CD4-positive, alpha-beta T cell treated with Interleukin-15 for 1 hour (primary cell): Measurements from ENCODE around the gene EIF6.

Experiments used
- DNase-seq: peaks from one replicate; pipeline ENCODE4 v3.0.0-alpha.2; 2020

EIF6 gene

GRCh38 chr20:35293303-35294292 is 9.0 kb upstream of the EIF6 start:
- DNase-seq, result no peak

DNA sequence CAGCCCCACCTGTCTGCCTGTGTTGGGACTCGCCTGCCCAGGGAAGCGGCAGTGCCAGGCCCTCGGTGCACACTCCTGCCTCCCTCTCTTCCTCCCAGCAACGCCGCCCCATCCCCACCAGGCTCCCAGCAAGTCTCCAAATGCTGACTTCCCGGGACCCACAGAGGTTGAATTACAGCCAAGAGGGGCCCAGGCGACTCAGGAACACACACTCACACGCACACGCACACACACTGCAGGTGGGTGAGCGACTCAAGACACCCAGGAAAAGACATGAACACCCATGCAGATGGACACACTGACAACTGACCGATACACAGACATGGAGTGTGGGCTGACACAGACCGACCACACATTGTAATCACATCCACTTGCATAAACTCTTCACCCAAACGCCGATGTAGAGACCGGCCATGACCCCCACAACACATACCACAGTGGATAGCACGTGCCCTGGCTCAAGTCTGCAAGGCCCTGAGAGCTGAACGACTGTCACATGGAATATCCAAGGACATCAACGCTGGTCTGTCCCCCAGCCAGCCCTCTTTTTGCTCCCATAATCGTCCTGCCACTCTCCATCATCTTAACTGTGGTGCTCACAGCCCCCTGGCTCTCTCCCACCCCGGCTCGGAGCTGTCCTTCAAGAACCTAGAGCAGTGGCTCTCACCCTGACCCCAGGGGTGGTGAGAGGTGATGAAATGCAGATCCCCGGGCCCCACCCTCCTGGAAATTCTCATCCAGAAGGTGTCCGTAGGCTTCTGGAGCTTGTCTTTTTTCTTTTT is 8.1 kb upstream of the EIF6 start:
- DNase-seq, result no peak

- no peak for DNase-seq
Observed at GRCh38 chr20:35291654-35292503, 7.3 kb upstream of the EIF6 start, which contains the start of gene FAM83C. TSS of gene FAM83C (minus strand) at chr20:35292425. CDS start at chr20:35292304, 121 bp downstream.

DNA sequence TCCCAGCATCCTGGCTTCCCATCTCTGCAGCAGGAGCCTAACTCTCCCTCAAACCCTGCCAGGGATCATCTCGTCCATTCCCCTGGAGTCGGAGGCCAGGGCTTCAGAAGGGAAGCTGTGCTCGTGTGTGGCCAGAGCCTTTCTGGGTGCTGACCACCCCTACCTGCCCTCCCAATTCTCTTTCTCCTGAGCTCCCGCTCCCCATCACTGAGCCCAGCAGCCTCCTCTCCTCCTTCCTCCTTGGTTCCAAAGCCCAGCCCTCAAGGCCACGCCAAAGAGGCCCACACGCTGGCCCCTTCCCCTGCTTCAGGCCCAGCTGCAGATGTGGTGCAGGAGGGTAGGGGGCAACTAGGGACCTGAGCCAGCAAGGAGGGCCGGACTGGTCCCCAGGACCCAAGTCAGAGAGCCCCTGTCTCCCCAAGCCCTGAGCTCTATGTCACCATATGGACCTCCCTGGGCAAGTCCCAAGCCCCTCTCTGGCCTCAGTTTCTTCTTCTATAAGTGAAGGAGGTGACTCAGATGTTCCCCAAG is 6.4 kb upstream of the EIF6 start:
- DNase-seq, result no peak

DNA sequence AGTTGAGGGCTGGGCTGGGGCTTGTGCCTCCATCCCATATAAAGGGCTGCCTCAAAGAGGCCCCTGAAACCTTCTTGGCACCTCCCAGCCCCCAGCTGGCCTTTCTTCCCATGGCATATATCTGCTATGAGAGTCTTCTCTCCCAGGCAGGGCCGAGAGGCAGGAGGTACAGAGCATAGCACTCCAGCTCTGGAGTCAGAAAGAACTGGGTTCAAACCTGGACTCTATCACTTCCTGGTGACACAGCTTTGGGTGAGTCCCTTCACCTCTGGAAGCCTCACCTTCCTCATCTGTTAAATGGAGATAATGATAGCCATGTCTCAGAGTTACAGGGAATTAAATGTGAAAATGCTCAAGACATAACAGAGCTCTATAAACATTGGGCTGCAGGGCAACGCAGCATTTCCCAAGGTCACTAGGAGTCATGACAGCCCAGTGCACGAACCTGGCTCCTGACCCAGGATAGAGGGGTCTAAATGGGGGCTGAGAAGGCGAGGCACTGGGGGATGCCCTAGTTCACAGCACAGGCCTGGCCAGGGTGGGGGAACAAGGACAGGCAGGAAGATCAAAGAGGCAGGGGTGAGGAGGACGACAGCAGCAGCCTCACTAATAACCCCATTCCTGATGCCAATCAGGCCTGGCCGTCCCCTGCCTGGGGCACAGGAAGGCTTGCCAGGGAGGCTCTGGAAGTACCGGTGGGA is 5.8 kb upstream of the EIF6 start:
- DNase-seq, result no peak

- DNase-seq, result no peak
Observed at GRCh38 chr20:35288325-35289060, 3.9 kb upstream of the EIF6 start.

GRCh38 chr20:35287509-35288324 is 3.1 kb upstream of the EIF6 start:
- DNase-seq, result no peak

DNA sequence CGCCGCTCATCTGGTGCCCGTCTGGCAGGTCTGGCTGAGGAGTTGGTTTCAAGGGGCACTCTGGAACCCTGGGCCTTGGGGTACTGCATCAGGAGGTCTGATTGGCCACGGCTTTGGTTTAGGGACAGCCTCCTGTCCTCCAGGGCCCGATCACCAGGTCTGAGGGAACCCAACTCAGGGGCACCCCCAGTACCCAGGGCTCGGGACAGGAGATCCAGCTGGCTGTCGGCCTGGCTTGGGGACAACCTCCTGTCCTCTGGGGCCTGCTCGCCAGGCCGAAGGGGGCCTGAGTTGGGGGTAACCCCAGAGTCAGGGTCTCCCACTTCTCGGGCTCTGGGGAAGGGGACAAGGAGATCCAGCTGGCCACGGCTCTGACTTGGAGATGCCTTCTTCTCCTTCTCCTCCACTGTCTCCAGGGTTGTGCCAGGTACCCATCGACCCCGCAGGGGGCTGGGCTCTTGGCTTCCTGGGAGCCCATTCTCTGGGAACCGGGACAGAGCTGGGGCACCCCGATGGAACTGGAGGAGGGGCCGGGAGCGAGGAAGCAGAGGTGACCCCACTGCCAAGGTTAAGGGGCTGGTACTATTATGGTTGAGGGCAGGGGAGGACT is 2.4 kb upstream of the EIF6 start:
- no peak for DNase-seq

DNA sequence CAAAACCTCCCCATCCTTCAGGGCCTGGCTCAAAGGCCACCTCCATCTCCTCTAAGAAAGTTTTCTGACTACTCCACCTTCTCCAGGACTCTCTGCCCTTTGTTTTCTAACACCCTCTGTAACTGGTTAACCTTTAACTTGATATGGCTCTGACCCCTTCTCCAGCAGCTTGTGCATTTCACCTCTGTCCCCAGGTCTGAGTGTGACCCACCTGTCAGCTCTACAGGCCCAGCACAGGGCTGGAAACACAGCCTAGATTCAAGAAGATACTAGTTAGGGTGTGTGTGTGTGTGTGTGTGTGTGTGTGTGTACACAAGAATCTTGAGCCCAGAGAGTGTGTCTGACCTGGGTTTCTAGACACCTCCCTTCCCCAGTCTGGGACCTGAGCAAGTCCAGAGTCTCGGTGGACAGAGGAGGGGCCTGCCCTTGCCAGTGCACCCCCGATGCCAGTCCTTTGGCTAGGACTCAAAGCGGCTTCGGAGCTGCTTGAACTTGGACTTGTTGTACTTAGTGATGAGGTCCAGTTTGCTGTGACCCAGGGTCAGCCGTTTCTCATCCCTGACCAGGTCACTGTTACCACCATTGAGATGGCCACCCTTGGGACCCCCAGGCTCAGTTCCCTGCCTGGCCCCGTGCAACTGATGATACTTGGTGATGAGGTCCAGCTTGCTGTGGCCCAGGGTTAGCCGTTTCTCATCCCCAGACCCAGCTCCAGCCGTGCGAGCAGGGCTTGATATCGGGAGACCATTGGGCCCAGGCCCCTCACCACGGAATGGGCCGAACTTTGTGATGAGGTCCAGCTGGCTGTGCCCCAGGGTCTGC is 1.7 kb upstream of the EIF6 start:
- DNase-seq, result no peak

GRCh38 chr20:35285806-35286076 is 1.2 kb upstream of the EIF6 start:
- no peak for DNase-seq

- DNase-seq, result no peak
Observed at GRCh38 chr20:35284992-35285805, 627 bp upstream of the EIF6 start.

- DNase-seq, result peak; percentile 24
Observed at GRCh38 chr20:35283441-35284266, 918 bp downstream of the EIF6 start.

GRCh38 chr20:35281506-35282101 is 3.0 kb downstream of the EIF6 start:
- DNase-seq, result no peak

DNA sequence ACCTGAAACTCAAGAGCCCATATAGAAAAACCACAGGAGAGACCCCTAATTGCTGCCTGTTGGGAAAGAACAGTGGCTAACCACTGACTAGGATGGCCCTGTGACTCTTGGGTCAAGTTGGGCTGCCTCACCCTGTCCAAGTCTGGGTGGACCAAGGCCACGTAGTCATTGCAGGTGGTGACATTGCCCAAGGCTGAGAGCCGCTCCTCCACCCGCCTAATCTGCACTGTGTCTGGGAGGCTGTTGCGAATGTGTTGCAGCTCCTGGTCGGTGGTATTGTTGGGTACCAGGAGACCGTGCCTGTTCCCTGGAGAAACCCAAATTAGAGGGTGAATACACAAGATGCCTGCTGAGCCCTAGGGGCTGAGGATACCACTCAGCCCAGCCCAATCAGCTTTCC is 4.0 kb downstream of the EIF6 start:
- no peak for DNase-seq

DNA sequence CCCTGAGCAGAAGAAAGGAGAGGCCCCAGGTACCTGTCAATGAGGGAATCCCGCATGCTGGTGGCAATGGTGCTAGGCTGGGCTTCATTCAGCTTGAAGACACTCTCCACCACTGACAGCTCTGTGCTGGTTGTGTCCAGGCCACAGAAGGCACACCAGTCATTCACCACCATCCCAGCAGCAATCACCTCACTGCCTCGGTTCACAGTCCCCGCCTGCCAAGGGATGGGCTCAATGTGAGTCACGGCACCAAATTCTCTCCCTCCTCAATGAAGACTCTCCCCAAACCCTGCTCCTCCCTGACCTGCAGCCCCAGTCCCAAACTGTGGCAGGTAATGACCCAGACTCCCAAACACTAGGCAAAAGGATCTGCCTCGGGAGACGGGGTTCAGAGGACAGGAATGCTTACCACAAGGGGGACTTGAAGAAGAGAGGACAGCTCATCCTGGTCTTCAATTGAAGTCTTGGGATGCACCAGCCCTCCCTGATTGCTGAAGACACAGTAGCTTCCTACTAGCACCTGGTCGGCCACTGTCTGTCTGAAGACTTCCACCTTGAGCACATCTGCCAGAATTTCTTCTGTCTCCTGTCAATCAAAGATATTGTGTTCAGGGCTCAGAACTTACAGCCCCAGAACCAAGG is 4.9 kb downstream of the EIF6 start:
- DNase-seq, result no peak

DNA sequence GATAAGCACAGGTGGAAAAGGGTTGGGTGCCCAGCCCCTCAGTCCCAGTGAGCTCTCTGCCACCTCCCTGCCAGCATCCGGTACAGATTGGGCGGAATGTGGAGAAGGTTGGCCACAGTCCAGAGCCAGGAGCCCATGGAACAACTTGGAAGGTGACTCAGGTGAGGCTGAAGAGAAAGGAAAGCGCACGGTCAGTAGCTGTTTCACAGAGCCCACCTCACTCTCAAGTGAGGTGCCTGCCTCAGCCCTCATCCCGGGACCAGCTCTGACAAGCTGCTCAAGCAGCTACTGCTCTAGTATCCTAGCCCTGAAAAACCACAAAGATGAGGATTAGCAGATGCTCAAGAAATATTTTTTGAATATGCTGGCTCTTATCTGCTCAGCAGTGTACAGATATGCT is 5.5 kb downstream of the EIF6 start:
- no peak for DNase-seq
